Activated naive CD8-positive, alpha-beta T cell treated with anti-CD3 and anti-CD28 coated beads, Interleukin-2, amount 10 ng/mL, durations not matched to agents 7 days and 5 days (primary cell): ENCODE results near the gene CYP4X1. TPM values are rescaled to one million over a fixed set of nuclear protein-coding genes. Genes with fewer than 3 reads are reported as not detected.
"Not testable (repeated sequence)": the region's sequence is repeated elsewhere in the genome, so short reads cannot be mapped to it uniquely, and the experiment has no call there.

ENCODE experiments used
- ATAC-seq: fragments of 150-1000 bp; cut with Tn5 transposase; one replicate; pipeline ENCODE4 v1.10.0; 2021; ENCODE audit warnings: low read depth, moderate library complexity
- POLR2A ChIA-PET: fragments of 350-600 bp; sonication (Branson Sonifier 250); formaldehyde crosslinking; loops from one replicate; lab custom pipeline; 2021; ENCODE audit warnings: antibody characterized with exemption; lab: Charles Lee
- DNase-seq: peaks from one replicate; pipeline ENCODE4 v3.0.0; 2021
- H3K27ac Mint-ChIP-seq: one replicate; pipeline ENCODE4 v1.8.0; 2022; ENCODE audit warnings: mild to moderate bottlenecking, mixed read lengths
- H3K27me3 Mint-ChIP-seq: one replicate; pipeline ENCODE4 v1.8.0; 2022; ENCODE audit warnings: mild to moderate bottlenecking, moderate library complexity, mixed read lengths
- H3K36me3 Mint-ChIP-seq: one replicate; pipeline ENCODE4 v1.8.0; 2021; ENCODE audit warnings: mild to moderate bottlenecking, mixed read lengths
- H3K4me1 Mint-ChIP-seq: one replicate; pipeline ENCODE4 v1.8.0; 2021; ENCODE audit warnings: mixed read lengths
- H3K4me3 Mint-ChIP-seq: one replicate; pipeline ENCODE4 v1.8.0; 2022; ENCODE audit warnings: mild to moderate bottlenecking, moderate library complexity, mixed read lengths
- H3K9me3 Mint-ChIP-seq: one replicate; pipeline ENCODE4 v1.8.0; 2021; ENCODE audit warnings: mixed read lengths
- total RNA-seq, 2 experiments: library from RNA; stranded (reverse); gene quantifications; one replicate each; pipeline ENCODE4 v1.2.3, GENCODE V29; 2021

Gene CYP4X1
- total RNA-seq, result not detected

DNA sequence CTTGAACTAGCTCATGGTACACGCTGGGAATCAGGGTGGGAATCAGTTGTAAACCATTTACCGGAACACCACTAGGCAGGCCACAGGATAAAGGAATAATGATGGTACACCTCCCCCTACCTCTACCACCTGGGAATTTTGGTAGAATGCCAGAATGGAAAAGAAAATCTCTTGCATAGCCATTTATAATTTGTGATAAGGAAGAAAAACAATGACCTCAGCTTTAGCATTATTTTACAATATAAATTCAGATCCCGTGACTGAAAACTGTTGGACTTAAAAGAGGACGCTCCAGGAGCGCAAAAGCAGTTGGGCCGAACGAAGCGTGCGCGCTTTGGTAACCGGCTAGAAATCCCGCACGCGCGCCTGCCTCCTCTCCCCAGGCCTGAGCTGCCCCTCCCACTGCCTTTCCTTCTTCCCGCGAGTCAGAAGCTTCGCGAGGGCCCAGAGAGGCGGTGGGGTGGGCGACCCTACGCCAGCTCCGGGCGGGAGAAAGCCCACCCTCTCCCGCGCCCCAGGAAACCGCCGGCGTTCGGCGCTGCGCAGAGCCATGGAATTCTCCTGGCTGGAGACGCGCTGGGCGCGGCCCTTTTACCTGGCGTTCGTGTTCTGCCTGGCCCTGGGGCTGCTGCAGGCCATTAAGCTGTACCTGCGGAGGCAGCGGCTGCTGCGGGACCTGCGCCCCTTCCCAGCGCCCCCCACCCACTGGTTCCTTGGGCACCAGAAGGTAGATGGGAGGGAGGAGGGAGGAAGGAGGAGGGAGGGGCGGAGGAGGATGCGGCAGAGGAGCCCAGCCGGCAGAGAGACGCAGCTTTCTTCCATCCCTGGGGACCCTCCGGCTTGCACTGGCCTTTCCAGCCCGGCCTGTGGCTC lies at the start of gene CYP4X1:
Gene CYP4X1, plus strand, starts transcription at position 402 of the 873 bp plus-strand sequence. Its CDS starts 149 bp downstream, at position 551.
- POLR2A ChIA-PET, result no interaction called here
- Mint-ChIP-seq H3K9me3 (no peaks in the 10 kb centered on the region), H3K27ac (no peak within 1 kb of the TSS), H3K27me3 (peaks cover 42% of the 10 kb centered on the region), H3K4me3 (no peak within 1 kb of the TSS), H3K4me1 (peaks cover 2% of the 10 kb centered on the region), H3K36me3 (no peaks in the 10 kb centered on the region)
- DNase-seq (no peak), ATAC-seq (no peak)

- Mint-ChIP-seq H3K9me3 (peaks cover 6% of the 10 kb centered on the region), H3K36me3 (no peaks in the 10 kb centered on the region), H3K4me3 (no peak overlapping the region), H3K4me1 (no peaks in the 10 kb centered on the region), H3K27ac (no peak overlapping the region), H3K27me3 (peaks cover 25% of the 10 kb centered on the region)
- no peak for ATAC-seq
- DNase-seq, result no peak
- POLR2A ChIA-PET, result no interaction called here
These were observed 40.2 kb upstream of the CYP4X1 start for GRCh38 chr1:46983166-46983829.

GRCh38 chr1:46983830-46984586 lies 39.5 kb upstream of the CYP4X1 start:
- H3K4me1 Mint-ChIP-seq, result no peaks in the 10 kb centered on the region
- H3K27me3 Mint-ChIP-seq, result peaks cover 25% of the 10 kb centered on the region
- ATAC-seq (no peak), DNase-seq (no peak)
- no peak overlapping the region for H3K4me3 Mint-ChIP-seq
- H3K27ac Mint-ChIP-seq, result no peak overlapping the region
- no peaks in the 10 kb centered on the region for H3K36me3 Mint-ChIP-seq
- peaks cover 6% of the 10 kb centered on the region for H3K9me3 Mint-ChIP-seq
- POLR2A ChIA-PET, result no interaction called here

GRCh38 chr1:46990541-46990940 lies 32.9 kb upstream of the CYP4X1 start:
- POLR2A ChIA-PET, ATAC-seq, H3K4me3 Mint-ChIP-seq, H3K27ac Mint-ChIP-seq, H3K36me3 Mint-ChIP-seq, H3K4me1 Mint-ChIP-seq, H3K9me3 Mint-ChIP-seq, DNase-seq: not testable (repeated sequence)
- H3K27me3 Mint-ChIP-seq, result peaks cover 21% of the 10 kb centered on the region

- peaks cover 23% of the 10 kb centered on the region for H3K27me3 Mint-ChIP-seq
- no peaks in the 10 kb centered on the region for H3K4me1 Mint-ChIP-seq
- no peak for DNase-seq
- POLR2A ChIA-PET, result no interaction called here
- no peak overlapping the region for H3K4me3 Mint-ChIP-seq
- ATAC-seq, result no peak
- no peaks in the 10 kb centered on the region for H3K36me3 Mint-ChIP-seq
- H3K9me3 Mint-ChIP-seq, result no peaks in the 10 kb centered on the region
- no peak overlapping the region for H3K27ac Mint-ChIP-seq
These were observed 32.2 kb upstream of the CYP4X1 start for GRCh38 chr1:46991083-46991923.

GRCh38 chr1:46996659-46997281 lies 26.7 kb upstream of the CYP4X1 start:
- no peaks in the 10 kb centered on the region for H3K36me3 Mint-ChIP-seq
- DNase-seq (no peak), ATAC-seq (no peak)
- H3K27me3 Mint-ChIP-seq, result peaks cover 33% of the 10 kb centered on the region
- POLR2A ChIA-PET, result no interaction called here
- H3K4me3 Mint-ChIP-seq, result no peak overlapping the region
- no peaks in the 10 kb centered on the region for H3K4me1 Mint-ChIP-seq
- H3K9me3 Mint-ChIP-seq, result no peaks in the 10 kb centered on the region
- no peak overlapping the region for H3K27ac Mint-ChIP-seq

GRCh38 chr1:47002211-47002610 lies 21.3 kb upstream of the CYP4X1 start:
- ATAC-seq, result no peak
- DNase-seq, result no peak
- Mint-ChIP-seq H3K27ac (no peak overlapping the region), H3K4me3 (no peak overlapping the region), H3K9me3 (no peaks in the 10 kb centered on the region), H3K36me3 (no peaks in the 10 kb centered on the region), H3K4me1 (no peaks in the 10 kb centered on the region), H3K27me3 (peaks cover 33% of the 10 kb centered on the region)
- POLR2A ChIA-PET, result no interaction called here

- Mint-ChIP-seq H3K9me3 (no peaks in the 10 kb centered on the region), H3K27ac (no peak overlapping the region), H3K36me3 (no peaks in the 10 kb centered on the region), H3K4me3 (no peak overlapping the region), H3K4me1 (no peaks in the 10 kb centered on the region), H3K27me3 (peaks cover 24% of the 10 kb centered on the region)
- ATAC-seq, result no peak
- no peak for DNase-seq
- POLR2A ChIA-PET, result no interaction called here
These were observed 19.5 kb upstream of the CYP4X1 start for GRCh38 chr1:47003896-47004403.

DNA sequence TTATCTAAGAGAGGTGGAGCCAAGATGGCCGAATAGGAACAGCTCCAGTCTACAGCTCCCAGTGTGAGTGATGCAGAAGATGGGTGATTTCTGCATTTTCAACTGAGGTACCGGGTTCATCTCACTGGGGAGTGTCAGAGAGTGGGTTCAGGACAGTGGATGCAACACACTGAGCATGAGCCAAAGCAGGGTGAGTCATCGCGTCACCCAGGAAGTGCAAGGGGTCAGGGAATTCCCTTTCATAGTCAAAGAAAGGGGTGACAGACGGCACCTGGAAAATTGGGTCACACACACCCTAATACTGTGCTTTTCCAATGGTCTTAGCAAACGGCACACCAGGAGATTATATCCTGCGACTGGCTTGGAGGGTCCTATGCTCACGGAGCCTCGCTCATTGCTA lies 17.0 kb upstream of the CYP4X1 start:
- H3K4me3 Mint-ChIP-seq, H3K36me3 Mint-ChIP-seq, POLR2A ChIA-PET, H3K27ac Mint-ChIP-seq, DNase-seq, ATAC-seq, H3K4me1 Mint-ChIP-seq, H3K9me3 Mint-ChIP-seq: not testable (repeated sequence)
- peaks cover 16% of the 10 kb centered on the region for H3K27me3 Mint-ChIP-seq

DNA sequence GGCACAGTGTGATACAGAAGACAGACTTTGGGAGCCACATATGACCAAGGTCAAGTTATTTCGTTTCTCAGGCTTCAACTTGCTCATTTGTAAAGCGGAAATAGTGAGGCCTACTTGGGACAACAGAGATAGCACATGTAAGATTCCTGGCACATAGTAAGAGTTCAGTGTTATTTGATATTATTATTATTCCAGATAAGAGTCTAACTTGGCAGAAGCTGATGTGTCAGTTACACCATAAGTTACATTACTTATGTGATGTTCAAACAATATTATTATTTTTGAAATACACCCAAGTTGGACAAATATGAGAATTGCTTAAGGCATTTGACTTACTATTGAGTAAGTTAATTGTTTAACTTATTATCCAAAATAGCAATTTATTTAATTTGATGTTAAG lies 10.2 kb upstream of the CYP4X1 start:
- no peaks in the 10 kb centered on the region for H3K4me1 Mint-ChIP-seq
- peaks cover 2% of the 10 kb centered on the region for H3K9me3 Mint-ChIP-seq
- no peak overlapping the region for H3K27ac Mint-ChIP-seq
- ATAC-seq (no peak), DNase-seq (no peak)
- no peaks in the 10 kb centered on the region for H3K36me3 Mint-ChIP-seq
- POLR2A ChIA-PET, result no interaction called here
- H3K4me3 Mint-ChIP-seq, result no peak overlapping the region
- H3K27me3 Mint-ChIP-seq, result peaks cover 8% of the 10 kb centered on the region

- Mint-ChIP-seq H3K36me3 (no peaks in the 10 kb centered on the region), H3K9me3 (peaks cover 2% of the 10 kb centered on the region), H3K27ac (no peak overlapping the region), H3K4me3 (no peak overlapping the region), H3K4me1 (peaks cover 2% of the 10 kb centered on the region), H3K27me3 (peaks cover 43% of the 10 kb centered on the region)
- no peak for DNase-seq
- POLR2A ChIA-PET, result no interaction called here
- no peak for ATAC-seq
These were observed 2.4 kb upstream of the CYP4X1 start for GRCh38 chr1:47021070-47021469.

GRCh38 chr1:47024141-47024801 lies 802 bp downstream of the CYP4X1 start:
- Mint-ChIP-seq H3K4me1 (peaks cover 2% of the 10 kb centered on the region), H3K4me3 (no peak overlapping the region), H3K27ac (no peak overlapping the region), H3K9me3 (no peaks in the 10 kb centered on the region), H3K36me3 (no peaks in the 10 kb centered on the region), H3K27me3 (peaks cover 42% of the 10 kb centered on the region)
- ATAC-seq (no peak), DNase-seq (no peak)
- POLR2A ChIA-PET, result no interaction called here
